SU-DHL-6 (cell line): ENCODE measurements around the gene ROS1.

ENCODE experiments used
- H2AFZ ChIP-seq: fragments of 200-600 bp; sonication (generic); 2 replicates; pipeline ENCODE4 v1.6.1; 2014; ENCODE audit warnings: low read depth, mild to moderate bottlenecking, moderate library complexity, mixed read lengths, antibody characterized with exemption, low read length; ENCODE audit not compliant: severe bottlenecking
- H3F3A ChIP-seq: fragments of 200-600 bp; shearing (Covaris generic); 2 replicates; pipeline ENCODE4 v1.6.0; 2016; ENCODE audit warnings: antibody characterized with exemption, mild to moderate bottlenecking; ENCODE audit not compliant: insufficient read depth
- H3K27ac ChIP-seq: fragments of 200-600 bp; sonication (generic); 2 replicates; pipeline ENCODE4 v1.5.1; 2016; ENCODE audit warnings: low read depth, mild to moderate bottlenecking, low read length, moderate library complexity, mixed read lengths
- H3K27me3 ChIP-seq: fragments of 200-600 bp; sonication (generic), shearing (Covaris generic); 2 replicates; pipeline ENCODE4 v1.6.0; 2014; ENCODE audit warnings: mild to moderate bottlenecking, low read length
- H3K36me3 ChIP-seq: fragments of 200-600 bp; sonication (generic); 2 replicates; pipeline ENCODE4 v1.6.1; 2014; ENCODE audit warnings: mild to moderate bottlenecking, low read length, mixed read lengths
- H3K4me2 ChIP-seq: fragments of 300-600, 200-600 bp; shearing (Covaris generic), sonication (generic); 2 replicates; pipeline ENCODE4 v1.6.0; 2014; ENCODE audit warnings: low read length, low read depth, mild to moderate bottlenecking; ENCODE audit not compliant: poor library complexity, severe bottlenecking
- H3K4me3 ChIP-seq: fragments of 200-600 bp; sonication (generic); 2 replicates; pipeline ENCODE4 v1.5.1; 2014; ENCODE audit warnings: antibody characterized with exemption, low read length, mild to moderate bottlenecking, mixed read lengths; ENCODE audit not compliant: insufficient read depth, poor library complexity, severe bottlenecking
- H3K79me2 ChIP-seq: fragments of 200-600 bp; sonication (generic); 2 replicates; pipeline ENCODE4 v1.6.1; 2014; ENCODE audit warnings: mild to moderate bottlenecking, low read length, moderate library complexity; ENCODE audit not compliant: insufficient read depth
- H3K9ac ChIP-seq: fragments of 200-600 bp; sonication (generic); 2 replicates; pipeline ENCODE4 v1.7.0; 2014; ENCODE audit warnings: mild to moderate bottlenecking, low read length
- H3K9me2 ChIP-seq: fragments of 200-600 bp; sonication (generic); replicated peaks from 2 replicates; pipeline ENCODE4 v1.6.1; 2014; ENCODE audit warnings: low read length; ENCODE audit not compliant: insufficient read depth
- H3K9me3 ChIP-seq: fragments of 200-600 bp; sonication (generic); 2 replicates; pipeline ENCODE4 v1.6.1; 2014; ENCODE audit warnings: low read length, mixed read lengths; ENCODE audit not compliant: insufficient read depth
- H4K20me1 ChIP-seq: fragments of 200-600 bp; sonication (generic); 2 replicates; pipeline ENCODE4 v1.6.1; 2014; ENCODE audit warnings: low read depth, mild to moderate bottlenecking, antibody characterized with exemption, low read length, moderate library complexity, mixed read lengths
- EZH2phosphoT487 ChIP-seq: fragments of 200-600 bp; sonication (generic), shearing (Covaris generic); conservative IDR thresholded peaks from 2 replicates; pipeline ENCODE4 v1.6.1; 2018; ENCODE audit warnings: mild to moderate bottlenecking, antibody characterized with exemption, low read length, moderate library complexity, mixed read lengths
- TF ChIP-seq, protein P1 (sequence below): fragments of 200-600 bp; sonication (generic); IDR thresholded peaks from one replicate; pipeline ENCODE4 v1.5.1; 2017; ENCODE audit warnings: antibody characterized with exemption, mild to moderate bottlenecking, low read length, moderate library complexity; ENCODE audit not compliant: insufficient read depth, poor library complexity, severe bottlenecking

Gene ROS1

GRCh38 chr6:117414770-117415169, 11.0 kb downstream of the ROS1 start:
- Histone ChIP-seq H3K4me2 (no peak overlapping the region), H4K20me1 (no peaks in the 10 kb centered on the region), H3K9me2 (no peaks in the 10 kb centered on the region), H3K79me2 (no peaks in the 10 kb centered on the region), H2AFZ (no peak overlapping the region), H3K27me3 (no peaks in the 10 kb centered on the region), H3K9ac (no peak overlapping the region), H3K36me3 (no peaks in the 10 kb centered on the region), H3K4me3 (no peak overlapping the region), H3F3A (no peaks in the 10 kb centered on the region), H3K27ac (no peak overlapping the region), H3K9me3 (no peaks in the 10 kb centered on the region)
- TF ChIP-seq, protein P1, sequence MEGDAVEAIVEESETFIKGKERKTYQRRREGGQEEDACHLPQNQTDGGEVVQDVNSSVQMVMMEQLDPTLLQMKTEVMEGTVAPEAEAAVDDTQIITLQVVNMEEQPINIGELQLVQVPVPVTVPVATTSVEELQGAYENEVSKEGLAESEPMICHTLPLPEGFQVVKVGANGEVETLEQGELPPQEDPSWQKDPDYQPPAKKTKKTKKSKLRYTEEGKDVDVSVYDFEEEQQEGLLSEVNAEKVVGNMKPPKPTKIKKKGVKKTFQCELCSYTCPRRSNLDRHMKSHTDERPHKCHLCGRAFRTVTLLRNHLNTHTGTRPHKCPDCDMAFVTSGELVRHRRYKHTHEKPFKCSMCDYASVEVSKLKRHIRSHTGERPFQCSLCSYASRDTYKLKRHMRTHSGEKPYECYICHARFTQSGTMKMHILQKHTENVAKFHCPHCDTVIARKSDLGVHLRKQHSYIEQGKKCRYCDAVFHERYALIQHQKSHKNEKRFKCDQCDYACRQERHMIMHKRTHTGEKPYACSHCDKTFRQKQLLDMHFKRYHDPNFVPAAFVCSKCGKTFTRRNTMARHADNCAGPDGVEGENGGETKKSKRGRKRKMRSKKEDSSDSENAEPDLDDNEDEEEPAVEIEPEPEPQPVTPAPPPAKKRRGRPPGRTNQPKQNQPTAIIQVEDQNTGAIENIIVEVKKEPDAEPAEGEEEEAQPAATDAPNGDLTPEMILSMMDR, result no peak
- TF ChIP-seq EZH2phosphoT487, result no peak

GRCh38 chr6:117411474-117411873, 14.3 kb downstream of the ROS1 start:
- no peak overlapping the region for H3K4me3 ChIP-seq
- H3K9ac ChIP-seq, result no peak overlapping the region
- H3K36me3 ChIP-seq, result no peaks in the 10 kb centered on the region
- no peak overlapping the region for H3K27ac ChIP-seq
- H3K27me3 ChIP-seq, result no peaks in the 10 kb centered on the region
- H3K9me3 ChIP-seq, result no peaks in the 10 kb centered on the region
- no peak for TF ChIP-seq EZH2phosphoT487
- TF ChIP-seq, protein P1, result no peak
- no peaks in the 10 kb centered on the region for H4K20me1 ChIP-seq
- H3K79me2 ChIP-seq, result no peaks in the 10 kb centered on the region
- H3K4me2 ChIP-seq, result no peak overlapping the region
- no peaks in the 10 kb centered on the region for H3F3A ChIP-seq
- H2AFZ ChIP-seq, result no peak overlapping the region
- H3K9me2 ChIP-seq, result no peaks in the 10 kb centered on the region

DNA sequence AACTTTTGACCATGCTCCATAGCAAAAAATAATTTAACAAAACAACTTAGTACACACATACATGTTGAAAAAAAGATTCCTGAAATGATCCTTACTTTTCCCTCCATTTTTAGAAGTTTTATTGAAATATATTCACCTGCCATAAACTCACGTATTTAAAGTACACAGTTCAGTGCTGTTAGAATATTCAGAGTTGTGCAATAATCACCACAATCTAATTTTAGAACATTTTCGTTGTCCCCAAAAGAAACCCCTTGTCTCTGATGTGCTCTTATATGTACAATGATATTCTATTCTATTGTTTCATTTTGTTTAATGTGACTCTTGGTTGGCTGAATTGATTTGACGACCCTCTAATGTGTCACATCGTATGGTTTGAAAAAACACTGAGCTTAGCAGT, 15.9 kb downstream of the ROS1 start:
- Histone ChIP-seq H4K20me1 (no peaks in the 10 kb centered on the region), H3K27me3 (no peaks in the 10 kb centered on the region), H2AFZ (no peak overlapping the region), H3K9ac (no peak overlapping the region), H3K9me3 (no peaks in the 10 kb centered on the region), H3K27ac (no peak overlapping the region), H3K79me2 (no peaks in the 10 kb centered on the region), H3K36me3 (no peaks in the 10 kb centered on the region), H3K9me2 (no peaks in the 10 kb centered on the region), H3K4me3 (no peak overlapping the region), H3F3A (no peaks in the 10 kb centered on the region), H3K4me2 (no peak overlapping the region)
- TF ChIP-seq, protein P1, result no peak
- TF ChIP-seq EZH2phosphoT487, result no peak
